H1 (cell line): Measurements from ENCODE around the gene SYCE3. TPM values are rescaled to one million over a fixed set of nuclear protein-coding genes. Genes with fewer than 3 reads are reported as not detected.

Experiments used
- CTCF ChIA-PET: fragments of 300-600 bp; sonication (Branson Sonifier 250); formaldehyde crosslinking; loops from one replicate; lab custom pipeline; 2021; ENCODE audit not compliant: partially characterized antibody; lab: Charles Lee
- POLR2A ChIA-PET: fragments of 300-600 bp; sonication (Branson Sonifier 250); formaldehyde crosslinking; loops from one replicate; lab custom pipeline; 2021; ENCODE audit warnings: inconsistent platforms; ENCODE audit not compliant: partially characterized antibody; lab: Charles Lee
- DNase-seq, 2 experiments: peaks; one replicate each; pipeline versions ENCODE4 v3.0.0 to v3.0.0-alpha.2; 2010 to 2022; ENCODE audit warnings: low spot score in 2 of 2, low read depth in 1 of 2, mixed read lengths in 1 of 2
- FAIRE-seq: peaks from 2 replicates; lab custom pipeline; 2011; peaks lifted over from hg19 to GRCh38; lab: Jason Lieb, UNC
- H2AFZ ChIP-seq: 2 replicates; pipeline ENCODE4 v1.8.1; 2012; ENCODE audit warnings: low read length, inconsistent platforms
- H2AK5ac ChIP-seq: 2 replicates; pipeline ENCODE4 v1.6.1; 2013; ENCODE audit warnings: low read depth, low read length
- H2BK120ac ChIP-seq: replicated peaks from 2 replicates; pipeline ENCODE3; 2013; ENCODE audit warnings: low read depth, low read length, inconsistent platforms
- H2BK12ac ChIP-seq: 2 replicates; pipeline ENCODE4 v1.6.1; 2013; ENCODE audit warnings: low read depth, low read length
- H2BK15ac ChIP-seq: 2 replicates; pipeline ENCODE4 v1.6.1; 2013; ENCODE audit warnings: low read length
- H2BK20ac ChIP-seq: 2 replicates; pipeline ENCODE4 v1.6.1; 2013; ENCODE audit warnings: low read length
- H2BK5ac ChIP-seq: 2 replicates; pipeline ENCODE4 v1.6.1; 2013; ENCODE audit warnings: low read depth, low read length
- H3K14ac ChIP-seq: 2 replicates; pipeline ENCODE4 v1.6.1; 2013; ENCODE audit warnings: inconsistent platforms; ENCODE audit not compliant: insufficient read length
- H3K18ac ChIP-seq: 2 replicates; pipeline ENCODE4 v1.6.1; 2013; ENCODE audit warnings: low read length; ENCODE audit errors: extremely low read depth
- H3K23ac ChIP-seq: 2 replicates; pipeline ENCODE4 v1.6.1; 2013; ENCODE audit warnings: inconsistent platforms; ENCODE audit not compliant: insufficient read length
- H3K23me2 ChIP-seq: 2 replicates; pipeline ENCODE4 v1.6.1; 2013; ENCODE audit warnings: low read depth, low read length
- H3K27ac ChIP-seq: 2 replicates; pipeline ENCODE4 v1.6.1; 2011; ENCODE audit warnings: low read depth, low read length, inconsistent platforms
- H3K27me3 ChIP-seq, 4 experiments: replicated peaks in 1 of 4; 1 replicate in 1 of 4; 2 replicates in 3 of 4; pipeline versions ENCODE4 v1.6.1 to v1.8.1; 2011 to 2013; ENCODE audit warnings: low read length in 3 of 4, mild to moderate bottlenecking in 3 of 4, inconsistent platforms in 2 of 4, mixed read lengths in 2 of 4, moderate library complexity in 1 of 4; ENCODE audit not compliant: control insufficient read depth in 3 of 4, insufficient read depth in 3 of 4; ENCODE audit errors: extremely low read depth in 1 of 4
- H3K36me3 ChIP-seq, 4 experiments: 2 replicates each; pipeline versions ENCODE4 v1.6.1 to v1.8.1; 2011 to 2013; ENCODE audit warnings: mild to moderate bottlenecking in 4 of 4, low read length in 3 of 4, moderate library complexity in 2 of 4, control low read depth in 1 of 4, inconsistent platforms in 1 of 4; ENCODE audit not compliant: insufficient read depth in 4 of 4, control insufficient read depth in 2 of 4
- H3K4ac ChIP-seq: replicated peaks from 2 replicates; pipeline ENCODE3; 2013; ENCODE audit warnings: low read length, low read depth, mixed read lengths, inconsistent platforms; ENCODE audit not compliant: insufficient read length
- H3K4me1 ChIP-seq, 4 experiments: replicated peaks in 1 of 4; 1 replicate in 1 of 4; 2 replicates in 3 of 4; pipeline versions ENCODE4 v1.6.1 to v1.8.1; 2011 to 2013; ENCODE audit warnings: low read length in 3 of 4, inconsistent platforms in 2 of 4, mixed read lengths in 1 of 4; ENCODE audit not compliant: insufficient read depth in 4 of 4, control insufficient read depth in 3 of 4
- H3K4me2 ChIP-seq, 2 experiments: 2 replicates each; pipeline versions ENCODE4 v1.6.1 to v1.8.1; 2011 to 2013; ENCODE audit warnings: low read depth in 2 of 2, low read length in 2 of 2, control low read depth in 1 of 2, inconsistent platforms in 1 of 2, mild to moderate bottlenecking in 1 of 2; ENCODE audit not compliant: insufficient read depth in 1 of 2
- H3K4me3 ChIP-seq, 4 experiments: fragments of 200-600, 300-600 bp in 1 of 4; sonication (generic), shearing (Covaris generic), sonication (Bioruptor Twin) in 1 of 4; 2 replicates each; pipeline versions ENCODE4 v1.5.1 to v1.8.1; 2011 to 2016; ENCODE audit warnings: low read length in 4 of 4, low read depth in 3 of 4, control low read depth in 2 of 4, inconsistent platforms in 2 of 4, mild to moderate bottlenecking in 2 of 4, mixed read lengths in 1 of 4, moderate library complexity in 1 of 4; ENCODE audit not compliant: insufficient read depth in 2 of 4; ENCODE audit errors: extremely low read depth in 1 of 4
- H3K56ac ChIP-seq: replicated peaks from 2 replicates; pipeline ENCODE3; 2013; ENCODE audit warnings: low read depth, mild to moderate bottlenecking, mixed read lengths, low read length, inconsistent platforms; ENCODE audit not compliant: insufficient read length
- H3K79me1 ChIP-seq: 2 replicates; pipeline ENCODE4 v1.6.1; 2013; ENCODE audit warnings: low read depth, low read length, control low read depth
- H3K79me2 ChIP-seq, 2 experiments: 2 replicates each; pipeline versions ENCODE4 v1.6.1 to v1.8.1; 2012 to 2013; ENCODE audit warnings: low read length in 2 of 2, mild to moderate bottlenecking in 2 of 2, inconsistent platforms in 1 of 2; ENCODE audit not compliant: insufficient read depth in 2 of 2, control insufficient read depth in 1 of 2
- H3K9ac ChIP-seq, 4 experiments: replicated peaks in 1 of 4; 1 replicate in 1 of 4; 2 replicates in 3 of 4; pipeline versions ENCODE4 v1.6.1 to v1.8.1; 2011 to 2013; ENCODE audit warnings: low read depth in 3 of 4, low read length in 3 of 4, control low read depth in 2 of 4, mild to moderate bottlenecking in 2 of 4, moderate library complexity in 2 of 4, inconsistent platforms in 1 of 4; ENCODE audit errors: extremely low read depth in 1 of 4
- H3K9me3 ChIP-seq, 2 experiments: 2 replicates each; pipeline versions ENCODE4 v1.6.1 to v1.8.1; 2012 to 2013; ENCODE audit warnings: mild to moderate bottlenecking in 2 of 2, moderate library complexity in 2 of 2, control low read depth in 1 of 2, inconsistent platforms in 1 of 2, low read depth in 1 of 2, low read length in 1 of 2, mixed read lengths in 1 of 2; ENCODE audit not compliant: insufficient read depth in 2 of 2
- H4K20me1 ChIP-seq, 2 experiments: replicated peaks in 1 of 2; 2 replicates each; pipeline versions ENCODE3 to v1.8.1; 2011 to 2013; ENCODE audit warnings: inconsistent platforms in 2 of 2, low read length in 2 of 2, mild to moderate bottlenecking in 1 of 2; ENCODE audit not compliant: insufficient read depth in 2 of 2, control insufficient read depth in 1 of 2
- H4K5ac ChIP-seq: 2 replicates; pipeline ENCODE4 v1.6.1; 2013; ENCODE audit warnings: low read length, low read depth, mixed read lengths, inconsistent platforms; ENCODE audit not compliant: insufficient read length
- H4K8ac ChIP-seq: 2 replicates; pipeline ENCODE4 v1.8.0; 2013; ENCODE audit warnings: mild to moderate bottlenecking, moderate library complexity, low read length, inconsistent platforms; ENCODE audit not compliant: insufficient read depth; ENCODE audit errors: extremely low read depth
- H4K91ac ChIP-seq: replicated peaks from 2 replicates; pipeline ENCODE3; 2013; ENCODE audit warnings: low read length, mixed read lengths, inconsistent platforms; ENCODE audit not compliant: insufficient read length
- FOSL1 ChIP-seq: IDR thresholded peaks from 2 replicates; pipeline ENCODE4 v1.6.1; 2011; ENCODE audit warnings: mild to moderate bottlenecking, low read depth, low read length, moderate library complexity; ENCODE audit not compliant: insufficient read depth
- JUN ChIP-seq: IDR thresholded peaks from 2 replicates; pipeline ENCODE4 v1.6.1; 2011; ENCODE audit warnings: low read depth, mild to moderate bottlenecking, improper control_type of control experiment, low read length
- KDM5A ChIP-seq: fragments of 200-600 bp; IDR thresholded peaks from 2 replicates; pipeline ENCODE4 v1.7.1; 2012; ENCODE audit warnings: mild to moderate bottlenecking, low read length, inconsistent platforms, mixed read lengths
- NRF1 ChIP-seq: IDR thresholded peaks from 2 replicates; pipeline ENCODE4 v1.6.1; 2011; ENCODE audit warnings: mild to moderate bottlenecking, low read depth, low read length, improper control_type of control experiment
- WGBS, 2 experiments: shearing (Covaris generic) in 1 of 2; methylation state at CpG; one replicate each; pipeline versions ENCODE4 v1.1.6 to v1.1.7; 2013 to 2015; ENCODE audit warnings: low lambda C conversion rate in 2 of 2, mixed read lengths in 2 of 2, inconsistent platforms in 1 of 2, low coverage in 1 of 2, missing lambda C conversion rate in 1 of 2; ENCODE audit not compliant: insufficient replicate concordance in 2 of 2, insufficient coverage in 1 of 2, insufficient read length in 1 of 2; ENCODE audit errors: extremely low coverage in 1 of 2, missing lambda C conversion rate in 1 of 2; 5-methylcytosine and 5-hydroxymethylcytosine counted together
- polyA plus RNA-seq, 7 experiments: library from polyadenylated mRNA; depleted of rRNA in 3 of 7; stranded (reverse) in 5 of 7; unstranded in 2 of 7; fragments of >200 nt in 5 of 7; fragments of 200-250 nt in 2 of 7; gene quantifications; 1 replicate in 5 of 7; 2 replicates in 1 of 7; 4 replicates in 1 of 7; pipeline versions ENCODE4 v1.2.1 to v1.2.3, GENCODE V29; 2011 to 2013; ENCODE audit warnings: missing spikeins in 2 of 7, mixed read lengths in 2 of 7
- total RNA-seq: library from RNA; stranded (reverse); fragmentation: NEBNext Ultra II Directional; extraction: Animal tissue kit (Norgen Biotek cat#: 25700); gene quantifications from 2 replicates; pipeline ENCODE4 v1.2.1, GENCODE V29; 2021

SYCE3 gene
- total and polyA plus RNA-seq, 2 of the 8 experiments (the other 6 are each of a cell fraction or from before 2014, with no cell fraction given): 1.9 TPM; not detected in 1

GRCh38 chr22:50540381-50540780 lies 22.3 kb downstream of the SYCE3 start:
- H4K8ac ChIP-seq: no peak overlapping the region
- H3K79me2 ChIP-seq: no peaks in the 10 kb centered on the region
- peaks cover 0 to 2% (median 0%) of the 10 kb centered on the region in 4 experiments; a peak in 1 of 7 replicates for H3K4me1 ChIP-seq
- DNase-seq (no peak), FAIRE-seq (no peak)
- no peaks in the 10 kb centered on the region for H4K20me1 ChIP-seq
- no peak overlapping the region for H4K91ac ChIP-seq
- ChIA-PET POLR2A (interaction anchor here (1.2 kb wide), 1 partner anchor 12 kb away, joined by 3 read pairs; no protein-coding TSS in a partner anchor), CTCF (interaction anchor here (0.6 to 6.6 kb wide), 4 partner anchors 15 to 1024 kb away, joined by 3 to 36 read pairs (median 3); partner anchors contain the start of gene SCO2)
- 78% methylated on average over 10 of the region's 10 CpGs; no CpG with 5 or more reads in 1 of the 2 experiments for WGBS, 2 experiments
- H3K23me2 ChIP-seq: no peaks in the 10 kb centered on the region
- H2AK5ac ChIP-seq: no peak overlapping the region
- H3K18ac ChIP-seq: no peak overlapping the region
- no peak overlapping the region for H3K56ac ChIP-seq
- H3K4ac ChIP-seq: no peak overlapping the region
- no peaks in the 10 kb centered on the region for H3K36me3 ChIP-seq
- no peak overlapping the region for H2BK20ac ChIP-seq
- no peak overlapping the region for H2AFZ ChIP-seq
- H3K79me1 ChIP-seq: no peaks in the 10 kb centered on the region
- no peak overlapping the region for H3K27ac ChIP-seq
- H2BK120ac ChIP-seq: no peak overlapping the region
- H2BK15ac ChIP-seq: no peak overlapping the region
- H3K14ac ChIP-seq: no peak overlapping the region
- no peak overlapping the region for H3K9ac ChIP-seq
- no peak overlapping the region for H3K23ac ChIP-seq
- peaks cover 0 to 10% (median 6%) of the 10 kb centered on the region in 4 experiments; a peak in 5 of 7 replicates for H3K27me3 ChIP-seq
- no peak overlapping the region for H3K4me3 ChIP-seq
- no peak overlapping the region for H2BK12ac ChIP-seq
- no peaks in the 10 kb centered on the region for H3K9me3 ChIP-seq
- no peak overlapping the region for H2BK5ac ChIP-seq
- no peak overlapping the region for H3K4me2 ChIP-seq
- no peak overlapping the region for H4K5ac ChIP-seq
- TF ChIP-seq NRF1 (no peak), FOSL1 (no peak), JUN (no peak), KDM5A (no peak)
